ENCODE measurements around the gene CRYBG2. TPM values are rescaled to one million over a fixed set of nuclear protein-coding genes. Genes with fewer than 3 reads are reported as not detected.
A peak's percentile ranks its signal among the peaks of the same experiment; 100 is the strongest.

Gene CRYBG2
- total and polyA plus RNA-seq, 7 donors: 0.01 to 2.9 (median 0.56) TPM; not detected in 4

GRCh38 chr1:26277719-26278118 is 76.2 kb downstream of the CRYBG2 start:
- ATAC-seq (no peak), DNase-seq (no peak)
- Histone ChIP-seq H3K4me3 (no peak overlapping the region), H3K4me1 (peaks cover 76% of the 10 kb centered on the region), H3K36me3 (ENCODE audit: insufficient read depth in 1 of 2, low read depth in 1 of 2) (peaks cover 4 to 55% of the 10 kb centered on the region in 2 donors), H3K27ac (peak overlapping the region; percentile 92), H3K9me3 (no peaks in the 10 kb centered on the region), H3K27me3 (ENCODE audit: insufficient read depth in 3 of 3, low read length in 2 of 3) (no peaks in the 10 kb centered on the region)
- TF ChIP-seq CTCF (IDR thresholded peaks at IDR 0.05): no peak
- 36 to 80% (median 60%) methylated on average over 1 of the region's 1 CpG for WGBS, 3 donors
- intact Hi-C loops (cut with DNase I): no loop called here

GRCh38 chr1:26277261-26277661 is 76.7 kb downstream of the CRYBG2 start:
- DNase-seq (no peak), ATAC-seq (no peak)
- Histone ChIP-seq H3K36me3 (ENCODE audit: insufficient read depth in 1 of 2, low read depth in 1 of 2) (peaks cover 4 to 58% of the 10 kb centered on the region in 2 donors), H3K27me3 (ENCODE audit: insufficient read depth in 3 of 3, low read length in 2 of 3) (no peaks in the 10 kb centered on the region), H3K9me3 (no peaks in the 10 kb centered on the region), H3K27ac (peak overlapping the region; percentile 92), H3K4me1 (peaks cover 76% of the 10 kb centered on the region), H3K4me3 (peak overlapping the region; percentile 1)
- TF ChIP-seq CTCF (IDR thresholded peaks at IDR 0.05): no peak
- WGBS, 3 donors: 51 to 75% (median 61%) methylated on average over 3 of the region's 3 CpGs
- intact Hi-C loops (cut with DNase I): no loop called here

GRCh38 chr1:26276432-26276838 is 77.5 kb downstream of the CRYBG2 start:
- peaks cover 69% of the 10 kb centered on the region for H3K4me1 ChIP-seq
- H3K27me3 ChIP-seq (ENCODE audit: insufficient read depth in 3 of 3, low read length in 2 of 3): no peaks in the 10 kb centered on the region
- H3K36me3 ChIP-seq (ENCODE audit: insufficient read depth in 1 of 2, low read depth in 1 of 2): peaks cover 4 to 64% of the 10 kb centered on the region in 2 donors
- no peak for ATAC-seq
- WGBS, 3 donors: 36 to 58% (median 42%) methylated on average over 2 of the region's 2 CpGs
- H3K4me3 ChIP-seq: no peak overlapping the region
- H3K27ac ChIP-seq: peak overlapping the region; percentile 92
- peak in 1 of 2 donors; percentile 74 for DNase-seq
- H3K9me3 ChIP-seq: no peaks in the 10 kb centered on the region
- intact Hi-C loops (cut with DNase I): no loop called here
- TF ChIP-seq CTCF (IDR thresholded peaks at IDR 0.05): no peak

GRCh38 chr1:26275580-26276431 is 78.1 kb downstream of the CRYBG2 start:
- Histone ChIP-seq H3K36me3 (ENCODE audit: insufficient read depth in 1 of 2, low read depth in 1 of 2) (peaks cover 4 to 64% of the 10 kb centered on the region in 2 donors), H3K27me3 (ENCODE audit: insufficient read depth in 3 of 3, low read length in 2 of 3) (no peaks in the 10 kb centered on the region), H3K27ac (peak overlapping the region; percentile 92), H3K9me3 (no peaks in the 10 kb centered on the region), H3K4me3 (peak overlapping the region; percentile 32), H3K4me1 (peaks cover 64% of the 10 kb centered on the region)
- WGBS, 3 donors: 6 to 12% (median 8%) methylated on average over 3 of the region's 3 CpGs
- peak; percentile 66 for TF ChIP-seq CTCF (IDR thresholded peaks at IDR 0.05)
- intact Hi-C loops (cut with DNase I): loop anchor here in 1 of 2 donors (1.0 kb wide), 1 partner anchor 45 kb away; no protein-coding TSS in a partner anchor
- peak; percentile 72 to 79 (median 76) for ATAC-seq
- DNase-seq: peak; percentile 80 to 86
